Sigmoid colon (tissue), 7 donors: ENCODE measurements around the gene CDH23. TPM values are rescaled to one million over a fixed set of nuclear protein-coding genes. Genes with fewer than 3 reads are reported as not detected.

Source experiments
- DNase-seq: peaks from one replicate; pipeline ENCODE4 v3.0.0-alpha.2; 2019
- H3K27ac ChIP-seq, 4 donors: fragments of 200-600 bp; sonication (generic); one replicate each; pipeline ENCODE4 v1.5.1; 2016 to 2019; ENCODE audit warnings: mild to moderate bottlenecking in 1 of 4
- H3K27me3 ChIP-seq, 3 donors: fragments of 200-600 bp; sonication (generic); one replicate each; pipeline ENCODE4 v1.5.1; 2019; ENCODE audit warnings: mild to moderate bottlenecking in 1 of 3
- H3K36me3 ChIP-seq, 4 donors: fragments of 200-600 bp; sonication (generic); one replicate each; pipeline ENCODE4 v1.5.1; 2016 to 2019
- H3K4me1 ChIP-seq, 4 donors: fragments of 200-600 bp; sonication (generic); one replicate each; pipeline ENCODE4 v1.5.1; 2017 to 2019
- H3K4me3 ChIP-seq, 4 donors: fragments of 200-600 bp; sonication (generic); one replicate each; pipeline ENCODE4 v1.5.1; 2017 to 2019; ENCODE audit warnings: mild to moderate bottlenecking in 2 of 4, moderate library complexity in 1 of 4
- H3K9me3 ChIP-seq, 4 donors: fragments of 200-600 bp in 3 of 4; sonication (generic) in 3 of 4; one replicate each; pipeline versions ENCODE4 v1.5.1 to v1.6.1; 2013 to 2019
- EP300 ChIP-seq, 4 donors: sonication (generic); formaldehyde crosslinking; IDR thresholded peaks; one replicate each; pipeline ENCODE4 v1.6.1; 2017; ENCODE audit warnings: antibody characterized with exemption in 4 of 4
- POLR2A ChIP-seq, 2 donors: fragments of 450-650 bp; IDR thresholded peaks; one replicate each; pipeline ENCODE4 v1.6.1; 2016; ENCODE audit warnings: antibody characterized with exemption in 2 of 2, mild to moderate bottlenecking in 2 of 2, moderate library complexity in 2 of 2
- POLR2AphosphoS5 ChIP-seq, 4 donors: sonication (generic); formaldehyde crosslinking; IDR thresholded peaks; one replicate each; pipeline ENCODE4 v1.6.1; 2017; ENCODE audit warnings: antibody characterized with exemption in 4 of 4
- WGBS, 2 donors: extraction: QIAGEN DNeasy Blood & Tissue Kit; methylation state at CpG; one replicate each; pipeline ENCODE4 v1.1.7; 2013; 5-methylcytosine and 5-hydroxymethylcytosine counted together
- intact Hi-C: fragments of 100-400 bp; cut with DNase I; formaldehyde crosslinking; loops from one replicate; pipeline ENCODE4 v1.15.1; 2023
- polyA plus RNA-seq, 3 donors: library from polyadenylated mRNA; stranded (reverse); fragments of 200-250 nt; gene quantifications; one replicate each; pipeline ENCODE4 v1.2.3, GENCODE V29; 2013
- total RNA-seq, 4 donors: library from RNA; depleted of rRNA; stranded (reverse); fragments of >200 nt; gene quantifications; one replicate each; pipeline ENCODE4 v1.1.0, GENCODE V29; 2016
- TF ChIP-seq, protein P1 (sequence below), 4 experiments: fragments of 450-650 bp in 3 of 4; fragments of 200-600 bp in 1 of 4; IDR thresholded peaks; one replicate each; pipeline ENCODE4 v1.5.1; 2016 to 2019; ENCODE audit warnings: antibody characterized with exemption in 4 of 4, mild to moderate bottlenecking in 3 of 4, moderate library complexity in 2 of 4
- donor health status: healthy with polysubstance abuse.
- donor health status: Bipolar disorder and iron deficiency.
- donor health status: healthy.

Gene CDH23
- total and polyA plus RNA-seq, 7 donors = 1.5 to 7.2 (median 3.0) TPM

DNA sequence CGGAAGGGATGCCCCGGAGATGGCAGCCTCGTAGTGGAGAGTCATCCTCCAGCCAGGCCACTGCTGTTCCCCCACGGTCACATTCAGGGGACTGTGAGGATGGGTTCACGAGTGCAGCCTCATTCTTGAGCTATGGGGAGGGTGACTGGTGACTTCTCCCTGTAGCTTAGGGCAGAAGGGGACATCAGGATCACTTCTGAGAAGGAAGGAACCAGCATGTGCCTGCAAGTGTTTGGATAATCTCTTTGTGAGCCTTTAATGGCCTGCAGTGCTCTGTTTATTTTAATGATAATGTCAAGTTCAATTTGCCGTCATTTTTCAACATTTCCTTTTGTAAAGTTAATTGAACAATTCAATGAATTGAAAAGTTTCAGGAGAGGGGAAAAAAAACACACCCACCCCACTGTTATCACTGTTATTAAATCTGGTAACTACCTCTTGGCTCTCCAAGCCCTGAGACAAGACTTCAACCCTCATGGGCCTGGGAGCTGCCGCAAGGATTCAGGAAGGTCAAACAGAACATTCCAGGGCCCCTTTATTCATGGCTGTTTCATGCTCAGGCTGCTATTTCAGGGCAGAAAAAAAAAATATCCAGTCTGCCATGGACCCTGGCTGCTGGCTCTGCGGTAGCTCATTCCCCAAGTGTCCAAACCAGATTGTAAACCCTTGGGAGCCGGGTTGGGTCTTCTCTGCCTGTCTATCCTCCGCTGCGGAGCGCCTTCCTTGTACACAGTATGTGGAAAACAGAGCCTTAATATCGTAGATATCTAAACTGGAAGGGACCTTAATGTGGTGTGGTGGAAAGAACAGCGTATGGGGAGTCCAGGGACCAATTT is 100.4 kb downstream of the CDH23 start:
- Histone ChIP-seq H3K9me3 (no peaks in the 10 kb centered on the region), H3K4me1 (no peaks in the 10 kb centered on the region), H3K4me3 (no peak overlapping the region), H3K27me3 (no peaks in the 10 kb centered on the region), H3K27ac (no peak overlapping the region), H3K36me3 (no peaks in the 10 kb centered on the region)
- DNase-seq = no peak
- TF ChIP-seq POLR2A (IDR thresholded peaks at IDR 0.05) (no peak), POLR2AphosphoS5 (IDR thresholded peaks at IDR 0.05) (no peak), EP300 (IDR thresholded peaks at IDR 0.05) (no peak)
- TF ChIP-seq, protein P1, sequence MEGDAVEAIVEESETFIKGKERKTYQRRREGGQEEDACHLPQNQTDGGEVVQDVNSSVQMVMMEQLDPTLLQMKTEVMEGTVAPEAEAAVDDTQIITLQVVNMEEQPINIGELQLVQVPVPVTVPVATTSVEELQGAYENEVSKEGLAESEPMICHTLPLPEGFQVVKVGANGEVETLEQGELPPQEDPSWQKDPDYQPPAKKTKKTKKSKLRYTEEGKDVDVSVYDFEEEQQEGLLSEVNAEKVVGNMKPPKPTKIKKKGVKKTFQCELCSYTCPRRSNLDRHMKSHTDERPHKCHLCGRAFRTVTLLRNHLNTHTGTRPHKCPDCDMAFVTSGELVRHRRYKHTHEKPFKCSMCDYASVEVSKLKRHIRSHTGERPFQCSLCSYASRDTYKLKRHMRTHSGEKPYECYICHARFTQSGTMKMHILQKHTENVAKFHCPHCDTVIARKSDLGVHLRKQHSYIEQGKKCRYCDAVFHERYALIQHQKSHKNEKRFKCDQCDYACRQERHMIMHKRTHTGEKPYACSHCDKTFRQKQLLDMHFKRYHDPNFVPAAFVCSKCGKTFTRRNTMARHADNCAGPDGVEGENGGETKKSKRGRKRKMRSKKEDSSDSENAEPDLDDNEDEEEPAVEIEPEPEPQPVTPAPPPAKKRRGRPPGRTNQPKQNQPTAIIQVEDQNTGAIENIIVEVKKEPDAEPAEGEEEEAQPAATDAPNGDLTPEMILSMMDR (IDR thresholded peaks at IDR 0.05) = no peak
- intact Hi-C loops = no loop called here
- WGBS, 2 donors = 78 to 86% methylated on average over 13 to 14 of the region's 14 CpGs

DNA sequence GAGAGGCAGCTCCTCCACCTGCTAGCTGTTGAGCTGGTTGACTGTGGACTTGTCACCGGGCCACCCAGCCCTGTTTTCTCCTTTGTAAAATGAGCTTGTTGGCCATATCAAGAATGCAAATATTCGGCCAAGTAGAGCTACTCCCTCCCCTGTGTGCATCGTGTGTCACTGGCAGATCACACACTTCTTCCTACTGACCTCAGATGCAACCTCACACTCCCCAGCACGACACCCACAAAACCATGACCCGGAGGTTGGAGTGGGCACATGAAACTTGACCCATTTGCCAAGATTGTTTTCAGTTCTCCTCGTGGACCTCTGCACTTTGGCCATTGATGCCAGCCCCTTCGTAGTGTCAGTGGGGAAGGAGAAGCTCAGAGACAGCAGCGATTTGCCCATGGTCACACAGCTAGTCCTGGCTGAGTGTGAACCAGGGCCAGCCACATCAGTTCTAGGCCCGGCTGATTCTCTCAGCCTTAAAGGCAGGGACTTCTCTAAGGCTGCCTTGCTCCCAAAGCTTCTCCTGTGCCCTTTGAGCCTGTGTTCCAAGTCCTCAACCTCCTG is 101.1 kb downstream of the CDH23 start:
- intact Hi-C loops = no loop called here
- TF ChIP-seq, protein P1 (IDR thresholded peaks at IDR 0.05) = no peak
- TF ChIP-seq EP300 (IDR thresholded peaks at IDR 0.05) (no peak), POLR2AphosphoS5 (IDR thresholded peaks at IDR 0.05) (no peak), POLR2A (IDR thresholded peaks at IDR 0.05) (no peak)
- 78 to 80% methylated on average over 9 of the region's 9 CpGs for WGBS, 2 donors
- Histone ChIP-seq H3K9me3 (no peaks in the 10 kb centered on the region), H3K36me3 (no peaks in the 10 kb centered on the region), H3K27me3 (no peaks in the 10 kb centered on the region), H3K27ac (no peak overlapping the region), H3K4me1 (no peaks in the 10 kb centered on the region), H3K4me3 (no peak overlapping the region)
- no peak for DNase-seq

DNA sequence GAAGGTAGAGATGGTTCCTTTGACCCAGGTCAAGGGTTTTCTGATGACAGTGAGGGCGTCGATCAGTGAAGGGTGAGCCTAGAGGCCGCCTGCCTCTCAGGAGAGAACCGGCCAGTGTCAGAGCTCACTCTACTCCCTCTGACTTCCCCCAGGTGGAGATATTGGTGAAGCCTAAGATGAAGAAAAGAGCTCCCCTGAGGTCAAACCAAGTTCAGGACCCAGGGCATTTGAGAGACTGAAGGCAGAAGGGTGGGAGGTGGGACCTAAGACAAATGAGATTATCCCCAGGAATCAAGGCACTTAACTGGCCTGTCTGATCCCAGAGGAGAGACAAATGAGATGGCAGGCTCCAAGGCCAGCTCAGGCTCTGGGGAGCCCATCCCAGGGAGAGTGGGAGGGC is 104.7 kb downstream of the CDH23 start:
- TF ChIP-seq POLR2AphosphoS5 (IDR thresholded peaks at IDR 0.05) (no peak), POLR2A (IDR thresholded peaks at IDR 0.05) (no peak), EP300 (IDR thresholded peaks at IDR 0.05) (no peak)
- TF ChIP-seq, protein P1 (IDR thresholded peaks at IDR 0.05) = no peak
- WGBS, 2 donors = 91 to 93% methylated on average over 4 of the region's 4 CpGs
- Histone ChIP-seq H3K27me3 (no peaks in the 10 kb centered on the region), H3K4me1 (no peaks in the 10 kb centered on the region), H3K9me3 (no peaks in the 10 kb centered on the region), H3K27ac (no peak overlapping the region), H3K4me3 (no peak overlapping the region), H3K36me3 (no peaks in the 10 kb centered on the region)
- intact Hi-C loops = no loop called here
- no peak for DNase-seq

DNA sequence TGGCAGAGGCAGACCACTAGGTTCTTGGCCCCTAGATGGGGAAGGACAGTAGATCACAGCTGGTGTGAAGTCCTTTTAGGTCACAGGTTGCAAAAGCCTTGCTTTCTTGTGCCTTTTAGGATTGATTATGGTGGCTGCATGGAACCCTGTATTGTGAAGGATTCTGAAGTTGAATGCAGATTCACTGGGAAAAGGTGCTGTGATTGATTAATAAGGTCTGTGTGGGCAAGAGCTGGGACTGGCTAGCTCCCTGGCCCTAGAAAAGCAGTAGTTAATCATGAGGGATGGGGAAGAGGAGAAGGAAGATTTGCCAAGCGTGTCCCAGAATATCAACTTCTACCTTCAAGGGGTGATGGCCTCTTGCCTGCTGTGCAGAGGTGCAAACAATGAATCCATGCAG is 105.5 kb downstream of the CDH23 start:
- 96 to 100% methylated on average over 1 of the region's 1 CpG for WGBS, 2 donors
- TF ChIP-seq POLR2A (IDR thresholded peaks at IDR 0.05) (no peak), EP300 (IDR thresholded peaks at IDR 0.05) (no peak), POLR2AphosphoS5 (IDR thresholded peaks at IDR 0.05) (no peak)
- TF ChIP-seq, protein P1 (IDR thresholded peaks at IDR 0.05) = no peak
- H3K4me3 ChIP-seq = no peak overlapping the region
- H3K36me3 ChIP-seq = no peaks in the 10 kb centered on the region
- no peaks in the 10 kb centered on the region for H3K9me3 ChIP-seq
- no peaks in the 10 kb centered on the region for H3K27me3 ChIP-seq
- no peaks in the 10 kb centered on the region for H3K4me1 ChIP-seq
- intact Hi-C loops = no loop called here
- H3K27ac ChIP-seq = no peak overlapping the region
- DNase-seq = no peak
